ENCODE data around the gene TXK. TPM values are rescaled to one million over a fixed set of nuclear protein-coding genes. Genes with fewer than 3 reads are reported as not detected.
"Not testable (repeated sequence)": the region's sequence is repeated elsewhere in the genome, so short reads cannot be mapped to it uniquely, and the experiment has no call there.

Gene TXK
- 2.5 TPM in 2 replicates for total RNA-seq (2014; rRNA removed; shearing (Covaris generic))
- polyA plus RNA-seq (2014; cell fraction: nucleus; rRNA removed): 0.97 and 2.2 TPM in 2 replicates

GRCh38 chr4:48134081-48134480 is at the start of gene TXK:
TSS of gene TXK (minus strand) at chr4:48134250. CDS start at chr4:48134170, 80 bp downstream.
- no peak for DNase-seq (ENCODE audit: extremely low read depth, low read depth)

- DNase-seq (ENCODE audit: extremely low read depth, low read depth): no peak
Observed at GRCh38 chr4:48180234-48180633, 46.2 kb upstream of the TXK start.

- DNase-seq (ENCODE audit: extremely low read depth, low read depth): no peak
Observed at GRCh38 chr4:48178931-48179330, 44.9 kb upstream of the TXK start.

GRCh38 chr4:48175806-48176205 is 41.8 kb upstream of the TXK start:
- no peak for DNase-seq (ENCODE audit: extremely low read depth, low read depth)

GRCh38 chr4:48175328-48175727 is 41.3 kb upstream of the TXK start:
- DNase-seq (ENCODE audit: extremely low read depth, low read depth): no peak

- peak; percentile 48 for DNase-seq (ENCODE audit: extremely low read depth, low read depth)
Observed at GRCh38 chr4:48173056-48173991, 39.3 kb upstream of the TXK start.

GRCh38 chr4:48172651-48173050 is 38.6 kb upstream of the TXK start:
- no peak for DNase-seq (ENCODE audit: extremely low read depth, low read depth)

- no peak for DNase-seq (ENCODE audit: extremely low read depth, low read depth)
Observed at GRCh38 chr4:48169636-48170035, 35.6 kb upstream of the TXK start.

- no peak for DNase-seq (ENCODE audit: extremely low read depth, low read depth)
Observed at GRCh38 chr4:48167538-48168263, 33.7 kb upstream of the TXK start.

- DNase-seq (ENCODE audit: extremely low read depth, low read depth): not testable (repeated sequence)
Observed at GRCh38 chr4:48164561-48164960, 30.5 kb upstream of the TXK start.

- DNase-seq (ENCODE audit: extremely low read depth, low read depth): no peak
Observed at GRCh38 chr4:48163746-48164145, 29.7 kb upstream of the TXK start.

GRCh38 chr4:48162162-48162561 is 28.1 kb upstream of the TXK start:
- no peak for DNase-seq (ENCODE audit: extremely low read depth, low read depth)

GRCh38 chr4:48157271-48157670 is 23.2 kb upstream of the TXK start:
- no peak for DNase-seq (ENCODE audit: extremely low read depth, low read depth)

GRCh38 chr4:48156423-48156822 is 22.4 kb upstream of the TXK start:
- DNase-seq (ENCODE audit: extremely low read depth, low read depth): no peak

- DNase-seq (ENCODE audit: extremely low read depth, low read depth): no peak
Observed at GRCh38 chr4:48153791-48154550, 19.9 kb upstream of the TXK start.

- no peak for DNase-seq (ENCODE audit: extremely low read depth, low read depth)
Observed at GRCh38 chr4:48152259-48152658, 18.2 kb upstream of the TXK start.

GRCh38 chr4:48149827-48150370 is 15.8 kb upstream of the TXK start:
- no peak for DNase-seq (ENCODE audit: extremely low read depth, low read depth)

GRCh38 chr4:48147621-48148020 is 13.6 kb upstream of the TXK start:
- DNase-seq (ENCODE audit: extremely low read depth, low read depth): no peak

GRCh38 chr4:48141048-48141447 is 7.0 kb upstream of the TXK start:
- DNase-seq (ENCODE audit: extremely low read depth, low read depth): peak; percentile 11

GRCh38 chr4:48139691-48140090 is 5.6 kb upstream of the TXK start:
- DNase-seq (ENCODE audit: extremely low read depth, low read depth): no peak

- DNase-seq (ENCODE audit: extremely low read depth, low read depth): no peak
Observed at GRCh38 chr4:48138936-48139335, 4.9 kb upstream of the TXK start.

Measured in NCI-H460 (cell line).